Kidney (tissue), 14 donors: ENCODE measurements around the gene PHLDA1. TPM values are rescaled to one million over a fixed set of nuclear protein-coding genes. Genes with fewer than 3 reads are reported as not detected.

Experiments used
- DNase-seq, 5 donors: peaks; one replicate each; pipeline ENCODE4 v3.0.0-alpha.2; 2013 to 2020
- FAIRE-seq: peaks from 2 replicates; lab custom pipeline; 2012; peaks lifted over from hg19 to GRCh38; lab: Jason Lieb, UNC
- H3K27ac ChIP-seq, 2 donors: one replicate each; pipeline ENCODE4 v1.7.0; 2013; ENCODE audit warnings: low read depth in 2 of 2, low read length in 2 of 2, inconsistent platforms in 1 of 2
- H3K27me3 ChIP-seq: one replicate; pipeline ENCODE4 v1.7.1; 2013; ENCODE audit warnings: low read length, inconsistent platforms; ENCODE audit not compliant: control insufficient read depth, insufficient read depth
- H3K36me3 ChIP-seq, 3 donors: one replicate each; pipeline versions ENCODE4 v1.7.0 to v1.7.1; 2013; ENCODE audit warnings: low read length in 3 of 3, control low read depth in 1 of 3, inconsistent platforms in 1 of 3; ENCODE audit not compliant: insufficient read depth in 3 of 3, control insufficient read depth in 2 of 3
- H3K4me1 ChIP-seq, 3 donors: one replicate each; pipeline versions ENCODE4 v1.7.0 to v1.7.1; 2013; ENCODE audit warnings: low read length in 3 of 3, inconsistent platforms in 1 of 3, low read depth in 1 of 3; ENCODE audit not compliant: control insufficient read depth in 2 of 3, insufficient read depth in 2 of 3
- H3K4me3 ChIP-seq, 3 donors: one replicate each; pipeline versions ENCODE4 v1.7.0 to v1.8.1; 2013; ENCODE audit warnings: low read length in 3 of 3, control low read depth in 1 of 3, inconsistent platforms in 1 of 3
- H3K9ac ChIP-seq, 3 donors: one replicate each; pipeline versions ENCODE4 v1.7.0 to v1.7.1; 2013; ENCODE audit warnings: low read length in 3 of 3, control low read depth in 1 of 3, inconsistent platforms in 1 of 3
- H3K9me3 ChIP-seq, 3 donors: one replicate each; pipeline versions ENCODE4 v1.7.0 to v1.7.1; 2013; ENCODE audit warnings: low read length in 3 of 3, control low read depth in 1 of 3, inconsistent platforms in 1 of 3; ENCODE audit not compliant: control insufficient read depth in 2 of 3, insufficient read depth in 1 of 3
- CTCF ChIP-seq: IDR thresholded peaks from 3 replicates; pipeline ENCODE4 v1.5.1; 2012; ENCODE audit warnings: mild to moderate bottlenecking, moderate library complexity, borderline replicate concordance; ENCODE audit not compliant: insufficient read depth; ENCODE audit errors: extremely low read depth
- intact Hi-C: fragments of 100-400 bp; cut with DNase I; formaldehyde crosslinking; loops from one replicate; pipeline ENCODE4 v1.11.1; 2022
- polyA plus RNA-seq: library from polyadenylated mRNA; stranded (reverse); fragments of 350-450 nt; fragmentation: Illumina TruSeq; extraction: RNeasy Lipid Tissue Mini Kit (QIAGEN cat#74804); gene quantifications from one replicate; pipeline ENCODE4 v1.2.3, GENCODE V29; 2014; ENCODE audit warnings: low read depth, low replicate concordance; ENCODE audit not compliant: insufficient read depth
- total RNA-seq: library from RNA; stranded (reverse); fragmentation: NEBNext Ultra II Directional; extraction: Animal tissue kit (Norgen Biotek cat#: 25700); gene quantifications from one replicate; pipeline ENCODE4 v1.2.1, GENCODE V29; 2021
- donor health status: control.
- donor health status: control.
- donor health status: control.
- donor health status: control.
- donor health status: control.
- donor health status: DM: yes; HTN: yes; CAD: no.
- donor health status: Normal renal cell carcinoma (clear cell type).

The PHLDA1 gene
- total and polyA plus RNA-seq, 2 donors from 2014 or later = 9.5 to 15.3 TPM

- no peak for TF ChIP-seq CTCF
- Histone ChIP-seq H3K4me1 (peaks cover 0 to 9% (median 0%) of the 10 kb centered on the region in 3 donors), H3K27me3 (no peaks in the 10 kb centered on the region), H3K9ac (no peak overlapping the region), H3K9me3 (no peaks in the 10 kb centered on the region), H3K27ac (no peak overlapping the region), H3K4me3 (no peak overlapping the region), H3K36me3 (no peaks in the 10 kb centered on the region)
- DNase-seq (no peak), FAIRE-seq (no peak)
- intact Hi-C loops = no loop called here
These were observed 6.5 kb downstream of the PHLDA1 start for GRCh38 chr12:76024942-76025600.

GRCh38 chr12:76024102-76024781 lies 7.3 kb downstream of the PHLDA1 start:
- intact Hi-C loops = no loop called here
- Histone ChIP-seq H3K9ac (no peak overlapping the region), H3K9me3 (no peaks in the 10 kb centered on the region), H3K36me3 (no peaks in the 10 kb centered on the region), H3K27me3 (no peaks in the 10 kb centered on the region), H3K27ac (no peak overlapping the region), H3K4me3 (no peak overlapping the region), H3K4me1 (peaks cover 0 to 10% (median 0%) of the 10 kb centered on the region in 3 donors)
- no peak for FAIRE-seq
- DNase-seq = no peak
- no peak for TF ChIP-seq CTCF

- no peak overlapping the region for H3K27ac ChIP-seq
- no peaks in the 10 kb centered on the region for H3K9me3 ChIP-seq
- intact Hi-C loops = no loop called here
- H3K4me1 ChIP-seq = peaks cover 0 to 10% (median 0%) of the 10 kb centered on the region in 3 donors
- FAIRE-seq = no peak
- no peaks in the 10 kb centered on the region for H3K36me3 ChIP-seq
- DNase-seq = no peak
- no peak overlapping the region for H3K9ac ChIP-seq
- H3K4me3 ChIP-seq = no peak overlapping the region
- no peak for TF ChIP-seq CTCF
- H3K27me3 ChIP-seq = no peaks in the 10 kb centered on the region
These were observed 8.4 kb downstream of the PHLDA1 start for GRCh38 chr12:76023069-76023690.
